Stimulated activated CD4-positive, alpha-beta T cell treated with anti-CD3 and anti-CD28 coated beads, Interleukin-15, amount 100 ng/mL, for 1 hour (primary cell): ENCODE results near the gene ODAD3.
"Not testable (repeated sequence)": the region's sequence is repeated elsewhere in the genome, so short reads cannot be mapped to it uniquely, and the experiment has no call there.

ENCODE experiments used
- DNase-seq, 2 donors: peaks; one replicate each; pipeline ENCODE4 v3.0.0-alpha.2; 2020; ENCODE audit warnings: low read depth in 1 of 2, low spot score in 1 of 2

ODAD3 gene

GRCh38 chr19:11435057-11435832 lies at the start of gene ODAD3, which contains the start of gene PRKCSH:
Gene ODAD3 (minus strand): TSS chr19:11435121. CDS start chr19:11435016, 105 bp downstream.
Gene PRKCSH (plus strand): TSS chr19:11435635. CDS start chr19:11436118, 483 bp downstream.
- DNase-seq: peak; percentile 95

GRCh38 chr19:11483366-11484111 lies 48.6 kb upstream of the ODAD3 start:
- no peak for DNase-seq

- DNase-seq: peak; percentile 72 to 84
Measured at GRCh38 chr19:11482384-11483050, 47.6 kb upstream of the ODAD3 start.

- peak; percentile 8 to 61 for DNase-seq
Measured at GRCh38 chr19:11481534-11482383, 46.8 kb upstream of the ODAD3 start.

- no peak for DNase-seq
Measured at GRCh38 chr19:11480715-11481533, 46.0 kb upstream of the ODAD3 start, which contains the start of gene ELAVL3. Gene ELAVL3 (minus strand): TSS chr19:11481046. CDS start chr19:11480608, 438 bp downstream.

GRCh38 chr19:11479898-11480714 lies 45.2 kb upstream of the ODAD3 start:
- no peak for DNase-seq

- DNase-seq: no peak
Measured at GRCh38 chr19:11479090-11479897, 44.4 kb upstream of the ODAD3 start.

- no peak for DNase-seq
Measured at GRCh38 chr19:11478167-11479089, 43.5 kb upstream of the ODAD3 start.

- DNase-seq: no peak
Measured at GRCh38 chr19:11475861-11476260, 40.9 kb upstream of the ODAD3 start.

GRCh38 chr19:11475343-11475742 lies 40.4 kb upstream of the ODAD3 start:
- DNase-seq: not testable (repeated sequence)

GRCh38 chr19:11473725-11474124 lies 38.8 kb upstream of the ODAD3 start:
- DNase-seq: no peak

GRCh38 chr19:11468266-11468845 lies 33.4 kb upstream of the ODAD3 start:
- DNase-seq: not testable (repeated sequence)

GRCh38 chr19:11465600-11465999 lies 30.7 kb upstream of the ODAD3 start:
- DNase-seq: no peak

- no peak for DNase-seq
Measured at GRCh38 chr19:11464333-11465265, 29.7 kb upstream of the ODAD3 start.

- DNase-seq: no peak
Measured at GRCh38 chr19:11463391-11463790, 28.5 kb upstream of the ODAD3 start.

GRCh38 chr19:11461453-11461852 lies 26.5 kb upstream of the ODAD3 start:
- DNase-seq: no peak
